ENCODE data around the gene SESTD1.

SESTD1 gene

DNA sequence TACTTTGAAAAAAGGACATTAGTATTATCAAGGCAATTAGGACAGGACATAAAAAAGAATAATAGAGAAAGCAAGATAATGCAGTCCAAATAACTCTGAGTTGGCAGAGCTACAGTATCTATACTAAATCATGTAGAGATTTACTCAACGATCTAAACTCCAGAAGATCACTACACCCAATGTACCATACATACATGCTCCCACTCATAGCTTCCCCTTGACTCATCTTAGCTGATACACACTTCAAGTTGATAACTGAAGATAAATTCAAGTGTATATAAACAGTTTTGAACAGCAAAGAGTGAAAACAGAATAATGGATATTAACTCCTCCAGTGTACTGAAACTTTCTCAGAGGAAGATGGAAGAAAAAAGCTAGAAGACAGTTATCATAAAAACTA lies 78.5 kb downstream of the SESTD1 start:
- Histone ChIP-seq H3K79me1 (replicated peaks; ENCODE audit: low read length, poor library complexity, severe bottlenecking) (peaks cover 9% of the 10 kb centered on the region), H3K4ac (ENCODE audit: low read depth in 1 of 2, low read length in 2 of 2) (no peak overlapping the region), H3K18ac (ENCODE audit: low read depth in 1 of 2, low read length in 2 of 2) (no peak overlapping the region), H2BK15ac (ENCODE audit: low read depth, poor library complexity, severe bottlenecking) (no peak overlapping the region), H3K27me3 (ENCODE audit: control insufficient read depth in 1 of 2, insufficient read depth in 1 of 2, low read length in 2 of 2) (no peaks in the 10 kb centered on the region), H3K4me2 (ENCODE audit: low read length, poor library complexity, severe bottlenecking) (no peak overlapping the region), H4K8ac (ENCODE audit: low read length) (no peak overlapping the region), H2BK120ac (ENCODE audit: low read depth, low read length) (no peak overlapping the region), H3K36me3 (ENCODE audit: control insufficient read depth in 1 of 2, insufficient read depth in 2 of 2, low read depth in 1 of 2, low read length in 2 of 2) (peaks cover 0 to 47% of the 10 kb centered on the region in 2 experiments), H3K4me1 (ENCODE audit: control insufficient read depth, insufficient read depth, low read depth, low read length) (peaks cover 2% of the 10 kb centered on the region), H2AK5ac (ENCODE audit: low read length, severe bottlenecking) (no peak overlapping the region), H3K27ac (ENCODE audit: low read length, poor library complexity, severe bottlenecking) (no peak overlapping the region), H2BK12ac (ENCODE audit: low read length in 2 of 2) (no peak overlapping the region), H4K91ac (ENCODE audit: low read length) (no peak overlapping the region), H2BK5ac (ENCODE audit: low read depth, low read length, poor library complexity, severe bottlenecking) (no peak overlapping the region), H3K4me3 (ENCODE audit: insufficient read depth in 1 of 2, low read depth in 1 of 2, low read length in 2 of 2) (no peak overlapping the region), H3K9ac (ENCODE audit: low read length) (no peak overlapping the region), H3K9me3 (ENCODE audit: control insufficient read depth, low read length) (peaks cover 13% of the 10 kb centered on the region), H3K14ac (ENCODE audit: low read length in 2 of 2) (no peak overlapping the region), H2AFZ (ENCODE audit: low read depth, low read length) (no peak overlapping the region), H3K23ac (ENCODE audit: low read length in 2 of 2) (no peak overlapping the region)
- WGBS: no CpG with 5 or more reads among the region's 1 CpG
- DNase-seq: peak; percentile 67

DNA sequence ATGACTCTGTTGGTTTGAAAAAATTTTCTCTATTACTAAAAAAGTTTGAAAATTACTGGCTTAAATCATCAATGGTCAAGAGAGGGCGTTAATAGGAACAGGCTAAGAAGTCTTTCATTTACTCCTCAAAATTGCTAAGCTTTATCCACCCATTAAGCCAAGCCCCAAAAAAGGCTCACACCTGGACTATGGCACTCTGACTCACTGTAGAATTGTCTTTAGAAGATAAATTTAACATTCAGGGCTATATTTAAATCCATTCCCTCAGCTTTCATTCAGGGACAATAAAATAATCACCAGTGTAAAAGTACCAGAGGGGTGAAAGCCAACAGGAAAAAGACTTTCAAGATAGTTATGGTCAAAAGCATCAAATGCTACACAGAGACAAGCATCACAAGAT lies 80.0 kb downstream of the SESTD1 start:
- H3K9ac ChIP-seq (ENCODE audit: low read length): no peak overlapping the region
- no peak overlapping the region for H4K91ac ChIP-seq (ENCODE audit: low read length)
- no peaks in the 10 kb centered on the region for H3K27me3 ChIP-seq (ENCODE audit: control insufficient read depth in 1 of 2, insufficient read depth in 1 of 2, low read length in 2 of 2)
- no peak overlapping the region for H4K8ac ChIP-seq (ENCODE audit: low read length)
- no peak overlapping the region for H3K27ac ChIP-seq (ENCODE audit: low read length, poor library complexity, severe bottlenecking)
- no peak overlapping the region for H3K14ac ChIP-seq (ENCODE audit: low read length in 2 of 2)
- H2BK120ac ChIP-seq (ENCODE audit: low read depth, low read length): no peak overlapping the region
- no peak for DNase-seq
- no peak overlapping the region for H3K23ac ChIP-seq (ENCODE audit: low read length in 2 of 2)
- peaks cover 5% of the 10 kb centered on the region for H3K4me1 ChIP-seq (ENCODE audit: control insufficient read depth, insufficient read depth, low read depth, low read length)
- no peak overlapping the region for H3K4me2 ChIP-seq (ENCODE audit: low read length, poor library complexity, severe bottlenecking)
- peaks cover 0 to 46% of the 10 kb centered on the region in 2 experiments for H3K36me3 ChIP-seq (ENCODE audit: control insufficient read depth in 1 of 2, insufficient read depth in 2 of 2, low read depth in 1 of 2, low read length in 2 of 2)
- no peak overlapping the region for H3K4ac ChIP-seq (ENCODE audit: low read depth in 1 of 2, low read length in 2 of 2)
- H2BK12ac ChIP-seq (ENCODE audit: low read length in 2 of 2): no peak overlapping the region
- no peak overlapping the region for H3K18ac ChIP-seq (ENCODE audit: low read depth in 1 of 2, low read length in 2 of 2)
- no peak overlapping the region for H3K4me3 ChIP-seq (ENCODE audit: insufficient read depth in 1 of 2, low read depth in 1 of 2, low read length in 2 of 2)
- no peak overlapping the region for H2AFZ ChIP-seq (ENCODE audit: low read depth, low read length)
- H2BK5ac ChIP-seq (ENCODE audit: low read depth, low read length, poor library complexity, severe bottlenecking): no peak overlapping the region
- peaks cover 3% of the 10 kb centered on the region for H3K9me3 ChIP-seq (ENCODE audit: control insufficient read depth, low read length)
- 100% methylated on average over 1 of the region's 1 CpG for WGBS
- peaks cover 7% of the 10 kb centered on the region for H3K79me1 ChIP-seq (replicated peaks; ENCODE audit: low read length, poor library complexity, severe bottlenecking)
- H2AK5ac ChIP-seq (ENCODE audit: low read length, severe bottlenecking): no peak overlapping the region
- no peak overlapping the region for H2BK15ac ChIP-seq (ENCODE audit: low read depth, poor library complexity, severe bottlenecking)

DNA sequence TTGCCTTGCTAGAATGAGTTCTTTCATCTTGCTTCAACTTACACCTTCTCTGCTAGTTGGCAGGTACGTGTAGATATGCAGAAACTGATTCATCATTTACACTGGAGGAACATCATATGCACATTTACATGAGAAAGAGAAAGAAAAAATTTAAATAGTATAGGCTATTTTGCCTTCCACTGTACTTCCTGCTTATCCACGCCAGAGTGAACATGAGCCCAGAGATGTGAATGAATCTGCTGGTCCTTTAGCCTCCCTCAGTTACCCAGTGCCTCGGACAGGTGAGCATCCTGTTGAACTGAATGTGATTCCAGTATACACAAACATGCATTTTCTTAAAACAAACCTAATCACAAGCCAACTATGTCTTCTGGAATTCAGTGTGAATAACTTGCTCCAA lies 83.6 kb downstream of the SESTD1 start:
- Histone ChIP-seq H3K14ac (ENCODE audit: low read length in 2 of 2) (no peak overlapping the region), H3K23ac (ENCODE audit: low read length in 2 of 2) (no peak overlapping the region), H2AFZ (ENCODE audit: low read depth, low read length) (no peak overlapping the region), H4K8ac (ENCODE audit: low read length) (no peak overlapping the region), H3K36me3 (ENCODE audit: control insufficient read depth in 1 of 2, insufficient read depth in 2 of 2, low read depth in 1 of 2, low read length in 2 of 2) (peaks cover 0 to 55% of the 10 kb centered on the region in 2 experiments), H3K4me3 (ENCODE audit: insufficient read depth in 1 of 2, low read depth in 1 of 2, low read length in 2 of 2) (no peak overlapping the region), H4K91ac (ENCODE audit: low read length) (no peak overlapping the region), H3K27ac (ENCODE audit: low read length, poor library complexity, severe bottlenecking) (peak overlapping the region; percentile 86), H3K27me3 (ENCODE audit: control insufficient read depth in 1 of 2, insufficient read depth in 1 of 2, low read length in 2 of 2) (no peaks in the 10 kb centered on the region), H2AK5ac (ENCODE audit: low read length, severe bottlenecking) (no peak overlapping the region), H2BK12ac (ENCODE audit: low read length in 2 of 2) (no peak overlapping the region), H2BK15ac (ENCODE audit: low read depth, poor library complexity, severe bottlenecking) (no peak overlapping the region), H3K9ac (ENCODE audit: low read length) (no peak overlapping the region), H3K4me2 (ENCODE audit: low read length, poor library complexity, severe bottlenecking) (no peak overlapping the region), H3K4ac (ENCODE audit: low read depth in 1 of 2, low read length in 2 of 2) (no peak overlapping the region), H3K9me3 (ENCODE audit: control insufficient read depth, low read length) (no peaks in the 10 kb centered on the region), H3K79me1 (replicated peaks; ENCODE audit: low read length, poor library complexity, severe bottlenecking) (peaks cover 6% of the 10 kb centered on the region), H2BK5ac (ENCODE audit: low read depth, low read length, poor library complexity, severe bottlenecking) (no peak overlapping the region), H3K4me1 (ENCODE audit: control insufficient read depth, insufficient read depth, low read depth, low read length) (peaks cover 5% of the 10 kb centered on the region), H2BK120ac (ENCODE audit: low read depth, low read length) (no peak overlapping the region), H3K18ac (ENCODE audit: low read depth in 1 of 2, low read length in 2 of 2) (no peak overlapping the region)
- no peak for DNase-seq
- 92% methylated on average over 3 of the region's 3 CpGs for WGBS

DNA sequence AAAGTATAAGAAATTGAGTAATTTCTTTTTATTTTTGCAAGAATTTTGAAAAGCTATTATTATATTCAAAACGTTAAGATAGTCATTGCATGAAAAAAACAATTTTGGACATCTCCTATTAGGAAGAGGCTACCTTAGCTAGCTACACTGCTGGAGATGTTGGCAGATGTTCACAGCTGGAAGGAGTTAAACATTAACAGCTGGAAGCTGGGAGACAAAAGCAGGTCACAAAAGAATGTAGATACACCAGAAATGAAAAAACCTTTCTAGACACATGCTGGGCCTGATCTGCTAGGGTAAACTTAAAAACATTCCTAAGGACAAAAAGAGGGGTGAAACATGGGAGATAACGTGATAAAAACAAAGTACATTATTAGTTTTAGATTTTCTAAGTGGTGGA lies 84.4 kb downstream of the SESTD1 start:
- Histone ChIP-seq H3K36me3 (ENCODE audit: control insufficient read depth in 1 of 2, insufficient read depth in 2 of 2, low read depth in 1 of 2, low read length in 2 of 2) (peaks cover 0 to 62% of the 10 kb centered on the region in 2 experiments), H2BK120ac (ENCODE audit: low read depth, low read length) (no peak overlapping the region), H2BK5ac (ENCODE audit: low read depth, low read length, poor library complexity, severe bottlenecking) (peak overlapping the region; percentile 4), H3K4ac (ENCODE audit: low read depth in 1 of 2, low read length in 2 of 2) (no peak overlapping the region), H3K9me3 (ENCODE audit: control insufficient read depth, low read length) (no peaks in the 10 kb centered on the region), H3K14ac (ENCODE audit: low read length in 2 of 2) (no peak overlapping the region), H3K27ac (ENCODE audit: low read length, poor library complexity, severe bottlenecking) (peak overlapping the region; percentile 86), H3K9ac (ENCODE audit: low read length) (no peak overlapping the region), H3K23ac (ENCODE audit: low read length in 2 of 2) (no peak overlapping the region), H3K4me3 (ENCODE audit: insufficient read depth in 1 of 2, low read depth in 1 of 2, low read length in 2 of 2) (no peak overlapping the region), H3K27me3 (ENCODE audit: control insufficient read depth in 1 of 2, insufficient read depth in 1 of 2, low read length in 2 of 2) (no peaks in the 10 kb centered on the region), H3K4me1 (ENCODE audit: control insufficient read depth, insufficient read depth, low read depth, low read length) (peaks cover 5% of the 10 kb centered on the region), H2BK12ac (ENCODE audit: low read length in 2 of 2) (no peak overlapping the region), H2BK15ac (ENCODE audit: low read depth, poor library complexity, severe bottlenecking) (no peak overlapping the region), H4K91ac (ENCODE audit: low read length) (no peak overlapping the region), H4K8ac (ENCODE audit: low read length) (no peak overlapping the region), H2AK5ac (ENCODE audit: low read length, severe bottlenecking) (no peak overlapping the region), H3K79me1 (replicated peaks; ENCODE audit: low read length, poor library complexity, severe bottlenecking) (peaks cover 8% of the 10 kb centered on the region), H2AFZ (ENCODE audit: low read depth, low read length) (no peak overlapping the region), H3K18ac (ENCODE audit: low read depth in 1 of 2, low read length in 2 of 2) (no peak overlapping the region), H3K4me2 (ENCODE audit: low read length, poor library complexity, severe bottlenecking) (no peak overlapping the region)
- no CpG with 5 or more reads among the region's 2 CpGs for WGBS
- DNase-seq: no peak
